GM18499 (cell line): ENCODE data around the gene ZNF10.

ENCODE experiments used
- ATAC-seq: cut with Tn5 transposase; IDR thresholded peaks from one replicate; pipeline ENCODE4 v1.9.1; 2021; ENCODE audit warnings: moderate number of reproducible peaks; ENCODE audit not compliant: insufficient read depth, unreplicated experiment

ZNF10 gene

GRCh38 chr12:133130038-133130807, at the start of gene ZNF10, which contains the start of gene ZNF891:
TSS of gene ZNF10 (plus strand) at chr12:133130627. CDS start at chr12:133144493, 13,866 bp downstream.
TSS of gene ZNF891 (minus strand) at chr12:133130274. CDS start at chr12:133121918, 8,356 bp downstream.
- peak; percentile 81 for ATAC-seq

DNA sequence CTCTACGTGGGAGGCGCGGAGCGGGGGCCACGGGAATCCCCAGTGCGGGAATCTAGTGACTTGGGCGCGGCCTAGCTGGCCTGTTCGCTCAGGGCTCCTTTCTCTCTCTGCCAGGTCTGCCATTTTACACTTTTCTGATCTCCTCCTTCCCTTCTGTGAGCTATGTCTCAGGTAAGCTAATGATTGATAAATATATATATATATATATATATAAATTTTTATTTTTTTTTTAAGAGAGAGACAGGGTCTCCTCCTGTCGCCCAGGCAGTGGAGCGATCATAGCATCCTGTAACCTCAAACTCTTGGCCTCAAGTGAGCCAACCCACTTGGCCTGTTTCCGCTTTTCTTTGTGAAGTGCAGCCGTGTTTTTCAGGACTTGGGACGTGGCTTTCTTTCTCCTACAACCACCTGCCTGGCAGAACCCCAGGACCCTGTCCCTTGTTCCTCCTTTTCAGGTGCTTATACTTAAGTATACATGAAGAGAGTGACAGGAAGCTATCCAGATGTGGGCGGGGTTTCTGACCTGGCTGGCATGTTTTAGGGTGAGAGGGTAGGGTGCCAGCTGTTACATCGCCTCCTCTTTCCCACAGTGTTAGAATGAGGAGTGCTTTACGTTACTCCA, 49.2 kb upstream of the ZNF10 start:
- ATAC-seq = peak; percentile 13

- ATAC-seq = no peak
These were observed 47.1 kb upstream of the ZNF10 start for GRCh38 chr12:133083345-133083744.

DNA sequence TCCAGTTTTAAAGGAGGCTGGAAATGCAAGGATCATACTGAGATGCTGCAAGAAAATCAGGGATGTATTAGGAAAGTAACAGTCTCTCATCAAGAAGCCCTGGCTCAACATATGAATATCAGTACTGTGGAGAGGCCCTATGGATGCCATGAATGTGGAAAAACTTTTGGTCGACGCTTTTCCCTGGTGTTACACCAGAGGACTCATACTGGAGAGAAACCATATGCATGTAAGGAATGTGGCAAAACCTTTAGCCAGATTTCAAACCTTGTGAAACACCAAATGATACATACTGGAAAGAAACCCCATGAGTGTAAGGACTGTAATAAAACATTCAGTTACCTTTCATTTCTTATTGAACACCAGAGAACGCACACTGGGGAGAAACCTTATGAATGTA, 24.8 kb upstream of the ZNF10 start:
- no peak for ATAC-seq

GRCh38 chr12:133106253-133106652, 24.2 kb upstream of the ZNF10 start:
- ATAC-seq = no peak

DNA sequence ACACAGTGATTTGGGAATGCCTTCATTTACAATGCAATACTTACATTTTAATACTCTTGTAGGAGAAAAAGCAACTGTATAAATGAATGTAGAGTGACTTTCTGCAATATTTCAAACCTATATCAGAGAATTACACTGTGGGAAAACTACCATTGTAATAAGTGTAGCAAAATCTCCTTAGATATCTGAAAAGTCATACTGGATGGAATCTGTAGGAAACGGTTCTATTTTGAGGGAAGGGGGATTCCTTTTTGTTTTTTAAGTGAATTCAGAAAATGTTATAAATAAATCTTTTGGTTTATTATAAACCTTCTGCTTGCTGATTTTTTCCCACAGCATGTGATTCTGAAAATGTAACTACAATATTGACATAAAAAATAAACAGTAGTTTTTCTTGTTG, 23.3 kb upstream of the ZNF10 start:
- no peak for ATAC-seq

- no peak for ATAC-seq
These were observed 22.3 kb upstream of the ZNF10 start for GRCh38 chr12:133108150-133108549.

DNA sequence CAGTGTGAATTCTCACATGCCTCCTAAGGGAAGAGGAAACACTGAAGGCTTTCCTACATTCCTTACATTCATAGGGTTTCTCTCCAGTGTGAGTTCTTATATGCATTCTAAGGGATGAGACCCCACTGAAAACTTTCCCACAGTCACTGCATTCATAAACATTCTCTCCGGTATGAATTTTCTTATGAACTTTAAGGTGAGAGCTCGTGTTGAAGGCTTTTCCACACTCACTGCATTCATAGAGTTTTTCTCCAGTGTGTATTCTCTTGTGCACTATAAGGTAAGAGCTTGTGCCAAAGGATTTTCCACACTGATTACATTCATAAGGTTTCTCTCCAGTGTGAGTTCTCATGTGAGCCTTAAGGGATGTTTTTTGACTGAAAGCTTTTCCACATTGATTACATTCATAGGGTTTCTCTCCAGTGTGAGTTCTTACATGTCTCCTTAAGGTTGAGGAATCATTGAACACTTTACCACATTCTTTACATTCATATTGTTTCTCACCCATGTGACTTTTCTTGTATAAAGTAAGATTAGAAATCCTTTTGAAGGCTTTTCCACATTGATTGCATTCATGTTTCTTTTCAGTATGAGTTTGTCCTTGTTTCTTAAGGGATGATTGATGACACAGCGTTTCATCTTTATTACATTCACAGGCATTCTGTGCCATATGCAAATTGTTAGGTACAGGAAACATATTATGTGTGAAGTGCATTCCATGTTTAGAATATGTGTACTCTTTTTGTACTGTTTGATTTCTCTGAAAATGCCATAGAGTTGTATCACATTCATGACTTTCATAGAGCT, 9.8 kb upstream of the ZNF10 start:
- no peak for ATAC-seq

- ATAC-seq = no peak
These were observed 5.8 kb upstream of the ZNF10 start for GRCh38 chr12:133124674-133125073.

- ATAC-seq = peak; percentile 5
These were observed 924 bp upstream of the ZNF10 start for GRCh38 chr12:133129368-133130037.

GRCh38 chr12:133130808-133131128, 341 bp downstream of the ZNF10 start:
- no peak for ATAC-seq

GRCh38 chr12:133135747-133136146, 5.3 kb downstream of the ZNF10 start:
- no peak for ATAC-seq

GRCh38 chr12:133145981-133146380, 15.6 kb downstream of the ZNF10 start:
- no peak for ATAC-seq

DNA sequence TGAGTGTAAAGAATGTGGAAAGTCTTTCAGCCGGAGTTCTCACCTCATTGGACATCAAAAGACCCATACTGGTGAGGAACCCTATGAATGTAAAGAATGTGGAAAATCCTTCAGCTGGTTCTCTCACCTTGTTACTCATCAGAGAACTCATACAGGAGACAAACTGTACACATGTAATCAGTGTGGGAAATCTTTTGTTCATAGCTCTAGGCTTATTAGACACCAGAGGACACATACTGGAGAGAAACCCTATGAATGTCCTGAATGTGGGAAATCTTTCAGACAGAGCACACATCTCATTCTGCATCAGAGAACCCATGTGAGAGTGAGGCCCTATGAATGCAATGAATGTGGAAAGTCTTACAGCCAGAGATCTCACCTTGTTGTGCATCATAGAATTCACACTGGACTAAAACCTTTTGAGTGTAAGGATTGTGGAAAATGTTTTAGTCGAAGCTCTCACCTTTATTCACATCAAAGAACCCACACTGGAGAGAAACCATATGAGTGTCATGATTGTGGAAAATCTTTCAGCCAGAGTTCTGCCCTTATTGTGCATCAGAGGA, 25.8 kb downstream of the ZNF10 start:
- ATAC-seq = no peak

GRCh38 chr12:133165776-133166175, 35.3 kb downstream of the ZNF10 start:
- no peak for ATAC-seq

DNA sequence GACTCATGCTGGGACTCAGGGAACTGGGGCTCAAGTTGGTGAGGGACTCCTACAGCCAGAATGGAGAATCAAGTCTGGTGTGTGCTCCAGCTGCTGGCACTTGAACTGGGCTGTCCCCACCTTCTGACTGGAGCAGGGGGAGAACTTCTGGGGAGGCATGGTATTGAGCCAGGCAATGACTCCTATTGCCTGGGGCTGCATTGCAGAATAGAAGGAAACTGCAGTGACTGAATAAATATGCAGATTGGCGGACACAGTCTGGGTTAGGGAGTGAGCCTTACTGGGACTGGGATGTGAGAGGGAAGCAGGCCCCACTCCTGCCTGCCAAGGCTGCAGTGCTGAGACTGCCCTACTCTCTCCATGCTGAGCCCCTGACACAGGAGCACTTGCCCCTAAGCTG, 42.1 kb downstream of the ZNF10 start:
- ATAC-seq = no peak

DNA sequence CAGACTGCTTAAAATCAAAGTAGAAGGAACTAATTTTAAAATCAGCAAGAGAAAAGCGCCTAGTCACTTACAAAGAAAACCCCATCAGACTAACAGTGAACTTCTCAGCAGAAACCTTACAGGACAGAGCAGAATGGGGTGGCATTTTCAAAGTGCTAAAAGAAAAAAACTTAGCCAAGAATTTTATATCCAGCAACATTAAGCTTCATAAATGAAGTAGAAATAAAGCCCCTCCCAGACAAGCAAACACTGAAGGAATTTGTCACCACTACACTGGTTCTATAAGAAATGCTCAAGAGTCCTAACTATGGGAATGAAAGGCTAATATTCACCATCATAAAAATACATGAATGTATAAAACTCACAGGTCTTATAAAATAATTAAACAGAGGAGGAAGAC, 44.5 kb downstream of the ZNF10 start:
- ATAC-seq = no peak

DNA sequence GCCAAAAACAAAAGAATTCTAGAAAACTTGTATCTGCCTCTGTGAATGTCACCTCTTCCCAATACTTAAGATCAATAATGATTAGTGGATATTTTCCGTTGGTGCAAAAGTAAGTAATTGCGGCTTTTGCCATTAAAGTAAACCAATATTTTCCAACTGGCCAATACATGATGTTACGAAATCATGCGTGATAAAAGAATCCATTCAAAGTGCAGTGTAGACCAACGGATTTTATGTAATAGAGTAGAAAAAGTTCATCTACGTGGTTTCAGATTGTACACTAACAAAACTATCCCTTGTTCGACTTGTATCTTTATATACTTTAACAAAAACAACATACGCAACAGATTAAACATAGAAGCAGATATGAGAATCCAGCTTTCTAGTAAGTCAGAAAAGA, 50.2 kb downstream of the ZNF10 start:
- ATAC-seq = no peak

DNA sequence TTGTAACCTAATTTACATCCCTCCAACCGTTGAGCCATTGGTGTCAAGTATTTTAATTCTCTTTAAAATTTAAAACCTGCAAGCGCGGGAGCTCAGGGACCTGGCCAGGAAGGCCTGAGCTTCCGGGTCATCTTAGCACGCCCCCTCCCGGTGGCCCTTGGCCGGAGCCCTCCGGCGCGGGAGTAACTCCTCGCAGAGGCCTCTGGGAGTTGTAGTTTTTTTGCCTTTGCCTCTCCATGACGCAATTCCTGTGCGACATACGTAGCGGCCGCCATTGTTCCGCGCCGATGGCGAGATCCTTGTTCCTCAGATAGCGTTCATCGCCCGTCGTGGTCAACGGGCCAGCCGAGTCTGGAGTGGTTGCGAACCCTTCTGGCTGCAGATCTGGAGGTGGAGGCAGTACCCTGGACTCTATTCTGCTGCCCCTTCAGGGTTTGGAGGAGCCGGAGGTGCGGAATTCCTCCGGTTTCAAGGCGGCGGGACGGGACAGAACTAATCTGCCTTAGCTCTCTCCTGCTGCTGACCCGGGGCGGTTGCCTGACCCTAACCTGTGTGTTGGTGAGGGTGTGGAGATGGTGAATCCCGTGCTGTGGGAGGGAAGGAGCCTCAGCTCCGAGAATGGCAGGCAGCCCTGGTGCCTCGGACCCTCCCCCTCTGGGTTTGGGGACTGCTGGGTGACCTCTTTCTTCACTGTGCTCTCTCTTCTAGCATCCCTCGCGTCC, 51.0 kb downstream of the ZNF10 start, which contains the start of gene ZNF268:
Gene ZNF268, plus strand, starts transcription at position 258 of the 722 bp plus-strand sequence. CDS start 503 bp downstream, outside the sequence.
- peak; percentile 67 for ATAC-seq

DNA sequence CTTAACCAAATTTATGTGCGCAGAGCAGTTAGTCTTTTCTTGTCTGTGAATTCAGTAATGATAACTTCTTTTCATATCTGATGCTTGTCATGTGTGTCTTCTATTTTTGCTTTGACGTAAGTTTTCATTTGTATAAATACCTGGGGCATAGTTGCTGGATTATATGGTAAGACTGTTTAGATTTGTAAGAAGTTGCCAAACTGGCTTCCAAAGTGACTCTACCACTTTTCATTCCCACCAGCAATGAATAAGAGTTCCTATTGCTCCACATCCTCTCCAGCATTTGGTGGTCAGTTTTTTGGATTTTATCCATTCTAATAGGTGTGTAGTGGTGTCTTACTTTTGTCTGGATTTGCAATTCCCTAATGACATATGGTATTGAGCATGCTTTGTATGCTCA, 59.7 kb downstream of the ZNF10 start:
- no peak for ATAC-seq
